Measurements from ENCODE around the gene TAL1.

Gene TAL1

GRCh38 chr1:47186267-47187185, 45.5 kb downstream of the TAL1 start:
- no peak for DNase-seq

- DNase-seq: no peak
Measured at GRCh38 chr1:47184822-47185677, 47.0 kb downstream of the TAL1 start.

GRCh38 chr1:47184090-47184821, 47.8 kb downstream of the TAL1 start:
- DNase-seq: no peak

GRCh38 chr1:47183308-47184089, 48.5 kb downstream of the TAL1 start:
- no peak for DNase-seq

GRCh38 chr1:47182676-47183235, 49.3 kb downstream of the TAL1 start:
- no peak for DNase-seq

GRCh38 chr1:47181955-47182675, 49.9 kb downstream of the TAL1 start:
- no peak for DNase-seq

- DNase-seq: no peak
Measured at GRCh38 chr1:47181095-47181954, 50.7 kb downstream of the TAL1 start.

- no peak for DNase-seq
Measured at GRCh38 chr1:47180603-47181094, 51.4 kb downstream of the TAL1 start.

- no peak for DNase-seq
Measured at GRCh38 chr1:47179988-47180563, 51.9 kb downstream of the TAL1 start.

GRCh38 chr1:47179017-47179987, 52.7 kb downstream of the TAL1 start:
- peak; percentile 93 for DNase-seq

GRCh38 chr1:47178654-47179016, 53.4 kb downstream of the TAL1 start:
- DNase-seq: no peak

- DNase-seq: no peak
Measured at GRCh38 chr1:47178020-47178419, 54.0 kb downstream of the TAL1 start.

- peak; percentile 46 for DNase-seq
Measured at GRCh38 chr1:47175227-47175934, 56.6 kb downstream of the TAL1 start.

- DNase-seq: no peak
Measured at GRCh38 chr1:47174656-47175020, 57.4 kb downstream of the TAL1 start.

GRCh38 chr1:47172782-47173181, 59.2 kb downstream of the TAL1 start:
- DNase-seq: no peak

Measured in DMS153 (cell line).